ENCODE data around the gene SDF4. TPM values are rescaled to one million over a fixed set of nuclear protein-coding genes. Genes with fewer than 3 reads are reported as not detected.

SDF4 gene
- total RNA-seq, 1 experiment from 2014 or later, result 82.0 TPM

- peaks cover 36% of the 10 kb centered on the region for H3K27me3 Mint-ChIP-seq (ENCODE audit: low read depth)
- H3K4ac ChIP-seq (ENCODE audit: low read depth, low read length), result no peak overlapping the region
- no peak overlapping the region for H2BK5ac ChIP-seq (ENCODE audit: insufficient read length, low read length)
- no peak overlapping the region for H3K18ac ChIP-seq (ENCODE audit: insufficient read length, low read depth, low read length)
- peak; percentile 25 for DNase-seq
- no peaks in the 10 kb centered on the region for H3K36me3 Mint-ChIP-seq (ENCODE audit: insufficient read depth in 1 of 3, low read depth in 3 of 3)
- H2BK15ac ChIP-seq (ENCODE audit: low read depth, low read length), result no peak overlapping the region
- H3K27ac Mint-ChIP-seq, result no peak overlapping the region
- no peak overlapping the region for H3K9ac ChIP-seq (ENCODE audit: extremely low read depth, insufficient read length, low read length)
- no peaks in the 10 kb centered on the region for H3K9me3 ChIP-seq (ENCODE audit: control insufficient read depth, low read depth, low read length)
- no peaks in the 10 kb centered on the region for H4K20me1 ChIP-seq (ENCODE audit: control insufficient read depth, insufficient read depth, insufficient read length)
- no peak overlapping the region for H3T11ph ChIP-seq (ENCODE audit: low read length)
- H2BK12ac ChIP-seq (ENCODE audit: insufficient read length, low read depth, low read length), result no peak overlapping the region
- H4K91ac ChIP-seq (ENCODE audit: insufficient read length, low read depth, low read length), result no peak overlapping the region
- TF ChIP-seq, protein P1, sequence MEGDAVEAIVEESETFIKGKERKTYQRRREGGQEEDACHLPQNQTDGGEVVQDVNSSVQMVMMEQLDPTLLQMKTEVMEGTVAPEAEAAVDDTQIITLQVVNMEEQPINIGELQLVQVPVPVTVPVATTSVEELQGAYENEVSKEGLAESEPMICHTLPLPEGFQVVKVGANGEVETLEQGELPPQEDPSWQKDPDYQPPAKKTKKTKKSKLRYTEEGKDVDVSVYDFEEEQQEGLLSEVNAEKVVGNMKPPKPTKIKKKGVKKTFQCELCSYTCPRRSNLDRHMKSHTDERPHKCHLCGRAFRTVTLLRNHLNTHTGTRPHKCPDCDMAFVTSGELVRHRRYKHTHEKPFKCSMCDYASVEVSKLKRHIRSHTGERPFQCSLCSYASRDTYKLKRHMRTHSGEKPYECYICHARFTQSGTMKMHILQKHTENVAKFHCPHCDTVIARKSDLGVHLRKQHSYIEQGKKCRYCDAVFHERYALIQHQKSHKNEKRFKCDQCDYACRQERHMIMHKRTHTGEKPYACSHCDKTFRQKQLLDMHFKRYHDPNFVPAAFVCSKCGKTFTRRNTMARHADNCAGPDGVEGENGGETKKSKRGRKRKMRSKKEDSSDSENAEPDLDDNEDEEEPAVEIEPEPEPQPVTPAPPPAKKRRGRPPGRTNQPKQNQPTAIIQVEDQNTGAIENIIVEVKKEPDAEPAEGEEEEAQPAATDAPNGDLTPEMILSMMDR (conservative IDR thresholded peaks at IDR 0.05), result no peak
- H2AK5ac ChIP-seq (ENCODE audit: insufficient read length, low read length), result no peak overlapping the region
- no peak overlapping the region for H2AFZ ChIP-seq (ENCODE audit: low read length)
- H3K4me1 ChIP-seq (ENCODE audit: insufficient read depth, low read length), result no peaks in the 10 kb centered on the region
- H3K9me3 Mint-ChIP-seq, result peaks cover 15 to 25% of the 10 kb centered on the region in 2 experiments
- H3K27ac ChIP-seq (ENCODE audit: insufficient read length, low read depth, low read length), result no peak overlapping the region
- no peak overlapping the region for H3K14ac ChIP-seq (ENCODE audit: insufficient read depth, low read length)
- H3K4me1 Mint-ChIP-seq, result peaks cover 3 to 4% of the 10 kb centered on the region in 2 experiments; a peak in 3 of 4 replicates
- H3K4me2 ChIP-seq (ENCODE audit: insufficient read depth, insufficient read length, low read length), result no peak overlapping the region
- no peaks in the 10 kb centered on the region for H3K79me2 ChIP-seq (ENCODE audit: insufficient read depth, low read length)
- H3K23me2 ChIP-seq (ENCODE audit: insufficient read length, low read depth, low read length, poor library complexity, severe bottlenecking), result no peaks in the 10 kb centered on the region
- no peak overlapping the region for H2BK120ac ChIP-seq (ENCODE audit: low read depth, low read length, poor library complexity, severe bottlenecking)
- H4K8ac ChIP-seq (replicated peaks; ENCODE audit: insufficient read length, low read depth, low read length), result no peak overlapping the region
- WGBS (ENCODE audit: extremely low coverage, insufficient read length, low lambda C conversion rate), result no CpG with 5 or more reads among the region's 48 CpGs
- no peak overlapping the region for H3K56ac ChIP-seq (ENCODE audit: insufficient read length, low read depth, low read length)
- no peak overlapping the region for H4K5ac ChIP-seq (ENCODE audit: insufficient read length, low read depth, low read length)
- no peak overlapping the region for H3K23ac ChIP-seq (ENCODE audit: insufficient read length, low read depth, low read length)
- H3K79me1 ChIP-seq (ENCODE audit: insufficient read depth, low read depth, low read length, poor library complexity, severe bottlenecking), result no peaks in the 10 kb centered on the region
- H3K27me3 ChIP-seq (ENCODE audit: insufficient read depth, low read length), result no peaks in the 10 kb centered on the region
- no peak overlapping the region for H2BK20ac ChIP-seq (ENCODE audit: low read depth, low read length, poor library complexity, severe bottlenecking)
- H3K4me3 Mint-ChIP-seq, result no peak overlapping the region
Observed at GRCh38 chr1:1197551-1198422, 34.0 kb downstream of the SDF4 start.

Data from H9 (cell line).